NCI-H524 treated with DMSO at 0.1 percent for 48 hours (cell line): ENCODE measurements around the gene PXYLP1.

Source experiments
- DNase-seq: peaks from one replicate; lab custom pipeline; 2025; lab: John Stamatoyannopoulos, UW

The PXYLP1 gene

DNA sequence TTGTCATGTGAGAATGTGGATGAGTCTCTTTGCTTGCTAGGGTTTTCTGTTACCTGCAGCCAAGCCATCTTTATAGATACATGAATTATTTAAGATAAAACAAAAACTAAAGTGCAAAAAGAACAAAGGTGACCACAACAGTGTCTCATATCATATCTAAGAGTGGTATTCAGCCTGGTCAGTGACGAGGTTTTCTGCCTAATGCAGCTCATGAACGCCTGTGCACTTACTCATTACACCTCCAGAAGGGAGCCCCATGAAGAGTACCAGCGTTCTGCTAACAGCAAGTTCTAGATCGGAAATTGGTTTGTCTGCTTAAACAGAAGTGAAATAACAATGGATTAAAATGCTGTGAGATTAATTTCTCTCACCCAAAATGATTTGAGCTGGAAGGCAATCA, 19.2 kb downstream of the PXYLP1 start:
- DNase-seq: no peak

- no peak for DNase-seq
These were observed 21.7 kb downstream of the PXYLP1 start for GRCh38 chr3:141253326-141253725.

DNA sequence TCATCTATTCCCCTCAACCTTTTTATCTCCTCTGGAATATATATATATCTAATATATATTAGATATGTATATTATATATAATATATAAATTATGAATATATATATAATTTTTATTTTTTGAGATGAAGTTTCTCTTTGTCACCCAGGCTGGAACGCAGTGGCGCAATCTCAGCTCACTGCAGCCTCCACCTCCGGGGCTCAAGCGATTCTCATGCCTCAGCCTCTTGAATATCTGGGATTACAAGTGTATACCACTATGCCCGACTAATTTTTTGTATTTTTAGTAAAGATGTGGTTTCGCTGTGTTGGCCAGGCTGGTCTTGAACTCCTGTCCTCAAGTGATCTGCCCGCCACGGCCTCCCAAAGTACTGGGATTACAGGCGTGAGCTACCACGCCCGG, 22.2 kb downstream of the PXYLP1 start:
- no peak for DNase-seq

GRCh38 chr3:141255137-141255845, 23.7 kb downstream of the PXYLP1 start:
- DNase-seq: no peak

GRCh38 chr3:141255846-141256261, 24.2 kb downstream of the PXYLP1 start:
- DNase-seq: no peak

DNA sequence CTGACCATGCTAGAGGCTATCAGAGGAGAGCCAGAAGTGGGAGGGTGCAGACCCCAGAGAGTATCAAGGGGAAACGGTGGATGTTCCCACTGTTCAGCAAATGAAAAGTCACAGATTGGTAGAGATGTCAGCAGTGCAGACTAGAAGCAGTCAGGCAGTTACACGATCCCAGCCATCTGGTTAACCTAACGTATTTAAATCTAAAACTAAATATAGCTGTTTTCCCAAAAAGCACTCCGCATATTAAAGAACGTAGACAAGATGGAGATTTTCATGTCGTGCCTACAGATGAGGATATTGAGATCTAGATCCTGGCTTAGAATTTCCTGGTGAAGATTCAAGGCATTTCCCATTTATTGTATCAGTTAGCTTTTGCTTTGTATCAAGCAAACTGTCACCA, 25.2 kb downstream of the PXYLP1 start:
- no peak for DNase-seq

- no peak for DNase-seq
These were observed 26.3 kb downstream of the PXYLP1 start for GRCh38 chr3:141257961-141258360.

DNA sequence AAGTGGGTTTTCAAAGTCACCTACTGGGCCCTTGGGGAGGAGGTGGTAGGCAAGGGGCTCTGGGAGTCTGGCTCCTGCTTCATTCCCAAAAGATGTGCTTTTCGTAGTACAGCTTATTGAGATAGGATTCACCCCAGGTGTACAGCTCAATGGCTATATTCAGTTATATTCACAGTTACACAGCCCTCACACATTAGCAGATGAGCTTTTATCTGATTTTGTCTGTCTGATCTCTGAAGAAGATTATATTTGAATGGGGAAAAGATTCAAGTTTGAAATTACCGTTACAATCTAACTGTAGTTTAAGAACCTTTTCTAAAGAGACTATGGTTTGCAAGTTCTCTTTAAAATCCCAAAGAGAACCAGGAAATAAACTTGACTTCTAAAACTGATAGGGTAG, 27.3 kb downstream of the PXYLP1 start:
- DNase-seq: no peak

DNA sequence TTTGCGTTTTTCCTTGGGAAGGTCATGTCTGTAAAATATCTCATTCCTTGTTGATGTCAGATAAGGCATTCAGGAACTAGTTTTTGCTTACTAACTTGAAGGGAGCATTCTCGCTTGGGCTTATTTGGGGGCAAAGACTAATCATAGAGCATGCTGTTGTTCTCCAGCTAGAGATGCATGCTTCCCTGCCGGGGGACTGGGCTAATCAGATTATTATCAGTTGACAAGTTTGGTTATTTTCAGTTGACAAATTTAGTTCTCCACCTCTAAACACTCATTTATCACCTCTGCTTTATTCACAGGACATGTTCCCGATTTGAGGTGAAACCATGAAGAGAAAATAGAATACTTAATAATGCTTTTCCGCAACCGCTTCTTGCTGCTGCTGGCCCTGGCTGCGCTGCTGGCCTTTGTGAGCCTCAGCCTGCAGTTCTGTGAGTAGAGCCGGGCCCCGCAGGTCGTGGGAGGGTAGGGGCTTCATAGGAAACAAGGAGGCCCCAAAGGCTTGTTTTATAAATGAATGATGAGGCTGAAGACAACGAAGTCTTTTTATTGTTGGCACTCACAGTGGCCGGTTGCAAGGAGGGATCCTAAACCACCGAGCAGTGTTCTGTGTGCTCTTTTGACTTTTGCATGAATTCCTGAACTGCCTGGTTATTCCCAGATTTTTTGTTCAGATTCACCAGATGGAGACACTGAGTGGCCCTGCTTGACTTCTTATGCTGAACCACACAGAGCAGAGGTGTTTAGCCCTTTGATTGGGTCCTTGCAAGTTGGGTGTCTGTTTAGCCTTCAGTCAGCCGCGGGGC, 28.4 kb downstream of the PXYLP1 start:
- DNase-seq: no peak

GRCh38 chr3:141260630-141260927, 29.0 kb downstream of the PXYLP1 start:
- no peak for DNase-seq

- DNase-seq: no peak
These were observed 30.1 kb downstream of the PXYLP1 start for GRCh38 chr3:141261472-141262307.

DNA sequence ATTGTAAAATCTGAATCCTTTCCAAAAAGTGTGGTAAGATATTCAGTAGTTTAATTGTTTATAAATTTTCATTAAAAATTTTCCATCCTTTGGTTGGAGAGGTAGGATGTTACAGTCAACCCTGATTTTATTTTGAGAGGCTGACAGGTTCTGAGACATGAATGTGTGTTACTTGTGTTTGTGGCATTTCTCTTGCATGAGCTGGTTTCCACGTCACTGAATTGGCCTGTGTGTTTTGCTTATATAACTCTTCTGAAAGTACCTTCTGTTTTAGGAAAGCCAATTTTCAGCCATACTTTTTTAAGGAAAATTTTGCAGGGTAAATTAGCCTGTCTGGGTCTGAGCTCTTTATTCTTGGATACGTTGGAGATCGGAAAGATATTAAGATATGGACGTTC, 30.7 kb downstream of the PXYLP1 start:
- no peak for DNase-seq

DNA sequence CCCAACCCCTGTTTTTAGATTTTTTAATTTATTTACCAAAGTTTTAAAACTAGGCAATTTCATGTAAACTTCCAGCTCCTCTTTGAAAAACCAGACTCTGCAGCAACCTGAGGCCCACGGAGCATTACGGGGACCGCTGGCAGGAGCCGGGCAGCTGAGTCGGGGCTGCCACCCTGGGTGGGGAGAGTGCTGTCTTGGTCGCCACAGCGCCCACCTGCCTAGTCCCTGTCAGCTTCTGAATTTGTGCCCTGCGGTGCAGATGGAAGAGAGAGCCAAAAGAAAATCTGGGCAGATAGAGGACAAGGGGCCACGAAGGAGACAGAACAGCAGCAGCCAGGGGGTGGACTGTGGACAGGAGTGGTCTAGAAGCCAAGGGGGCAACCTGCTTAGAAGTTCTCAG, 34.6 kb downstream of the PXYLP1 start:
- DNase-seq: no peak

DNA sequence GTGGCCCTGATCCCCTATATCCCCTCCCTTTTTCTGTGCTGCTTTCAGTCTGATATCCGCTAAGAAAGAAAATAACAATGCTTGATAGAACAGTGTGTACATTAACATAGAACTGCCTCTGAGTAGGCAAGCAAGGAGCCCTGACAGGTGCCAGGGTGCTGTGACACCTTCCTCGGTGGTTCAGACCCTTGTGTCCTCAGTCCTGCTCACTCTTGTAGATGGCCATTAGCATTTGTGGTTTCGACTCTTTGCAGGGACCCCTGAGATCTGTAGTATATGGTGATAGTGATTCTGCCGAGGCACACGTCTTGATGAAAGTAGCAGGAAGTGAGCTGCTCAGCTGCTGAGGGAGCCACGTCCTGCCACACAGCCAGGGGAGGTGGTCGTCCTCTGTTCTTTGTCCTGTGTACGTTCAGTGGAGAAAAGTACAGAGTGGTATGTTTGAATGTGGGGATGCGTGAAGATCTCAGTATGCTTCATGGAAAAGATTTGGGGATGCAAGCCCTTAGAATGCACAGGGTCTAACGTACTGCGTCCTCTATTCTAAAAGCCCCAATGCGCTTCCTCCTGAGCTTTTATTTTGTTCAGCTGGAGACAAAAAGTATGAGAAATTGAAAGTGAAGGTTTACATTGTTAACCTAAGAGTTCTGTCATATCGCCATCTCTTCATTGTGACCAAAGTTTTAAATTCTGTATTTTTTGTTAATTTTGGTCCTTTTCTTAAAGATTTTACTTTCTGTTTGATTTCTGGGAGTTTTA, 35.4 kb downstream of the PXYLP1 start:
- DNase-seq: no peak

DNA sequence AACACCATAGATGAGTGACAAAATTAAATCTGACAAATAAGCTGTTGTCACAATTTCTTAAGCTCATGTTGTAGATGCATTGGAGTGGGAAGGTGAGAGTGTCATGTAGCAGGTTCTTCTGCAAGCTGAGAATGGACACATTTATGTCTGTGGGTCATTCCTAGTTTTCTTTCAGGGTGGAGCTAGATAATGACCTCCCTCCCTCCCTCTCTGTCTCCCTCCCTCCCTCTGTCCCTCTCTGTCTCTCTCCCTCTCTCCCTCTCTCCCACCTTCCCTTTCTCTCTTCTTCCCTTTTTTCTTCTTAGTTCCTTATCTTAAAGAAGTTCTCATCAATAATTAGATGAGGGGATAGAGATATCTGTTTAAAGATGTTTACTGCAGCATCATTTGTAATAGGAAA, 36.0 kb downstream of the PXYLP1 start:
- no peak for DNase-seq

GRCh38 chr3:141268306-141268705, 36.7 kb downstream of the PXYLP1 start:
- DNase-seq: no peak

DNA sequence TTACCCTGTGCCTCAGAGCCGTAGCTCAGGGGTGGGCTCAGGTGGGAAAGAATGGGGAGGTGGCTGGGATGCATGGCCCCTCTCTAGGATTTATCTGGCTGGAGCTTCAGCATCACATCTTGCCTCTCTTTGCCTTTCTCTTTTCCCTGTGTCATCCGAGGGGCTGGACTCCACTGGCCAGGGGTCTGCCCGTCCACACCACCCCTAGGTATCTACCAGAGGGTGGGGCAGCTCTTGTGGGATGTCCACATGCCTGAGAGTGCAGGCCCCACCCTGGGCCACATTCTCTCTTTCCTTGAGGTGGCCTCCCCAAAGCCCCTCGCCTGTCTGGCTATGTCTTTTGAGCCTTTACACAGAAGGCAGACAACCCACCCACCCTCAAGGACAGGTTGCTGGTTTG, 37.2 kb downstream of the PXYLP1 start:
- DNase-seq: no peak

DNA sequence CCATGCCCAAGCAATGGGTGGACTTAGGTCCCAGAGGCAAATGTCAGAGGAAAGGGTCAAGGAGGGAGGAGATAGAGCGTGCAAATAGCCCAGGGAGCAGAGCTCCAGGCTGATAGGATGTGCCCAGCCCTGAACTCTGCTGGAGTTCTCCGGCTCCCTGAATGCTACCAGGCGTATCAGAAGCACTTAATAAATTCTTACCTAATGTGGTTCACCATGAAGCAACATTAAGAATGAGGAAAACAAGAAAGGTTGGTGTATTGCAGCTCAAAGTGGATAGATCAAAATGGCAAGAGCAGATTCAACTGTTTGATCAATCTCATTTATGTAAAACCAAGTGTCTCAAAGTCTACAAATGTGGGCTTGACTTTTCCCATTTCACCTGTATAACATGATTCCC, 38.3 kb downstream of the PXYLP1 start:
- DNase-seq: no peak

DNA sequence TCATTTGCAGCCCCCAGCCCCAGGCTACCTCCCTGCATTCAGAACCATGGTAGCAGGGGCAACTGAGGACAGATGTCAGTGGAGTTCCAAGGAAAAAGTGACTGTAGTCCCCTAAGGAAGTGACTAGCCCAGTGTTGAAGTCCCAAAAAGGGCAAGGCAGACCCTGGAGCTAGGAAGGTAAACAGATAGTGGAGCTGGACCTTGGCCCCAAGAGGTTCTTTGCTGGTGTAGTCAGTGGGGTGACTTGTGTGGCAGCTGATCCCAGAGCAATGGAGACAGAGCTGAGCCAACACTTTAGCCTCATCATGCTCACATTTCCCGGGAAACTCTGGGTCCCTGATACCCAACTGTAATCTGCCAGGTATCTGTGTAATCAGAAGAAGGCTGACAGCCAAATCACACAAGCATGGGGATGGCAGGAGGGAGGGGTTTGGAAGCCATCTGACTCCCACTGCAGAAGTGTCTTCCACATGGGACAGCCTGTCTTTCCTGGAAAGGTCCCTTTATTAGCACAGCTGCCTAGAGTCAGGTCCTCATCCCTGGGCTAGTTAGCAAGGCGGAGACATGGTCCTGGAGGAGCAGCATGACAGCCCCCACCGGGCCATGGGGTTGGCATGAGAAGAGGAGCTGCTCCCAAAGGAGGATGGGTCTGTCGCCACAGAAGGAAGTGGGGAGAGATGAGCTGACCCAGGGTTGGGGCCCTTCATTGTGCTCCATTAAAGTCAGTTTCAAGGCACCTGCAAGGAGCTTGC, 39.8 kb downstream of the PXYLP1 start:
- no peak for DNase-seq

DNA sequence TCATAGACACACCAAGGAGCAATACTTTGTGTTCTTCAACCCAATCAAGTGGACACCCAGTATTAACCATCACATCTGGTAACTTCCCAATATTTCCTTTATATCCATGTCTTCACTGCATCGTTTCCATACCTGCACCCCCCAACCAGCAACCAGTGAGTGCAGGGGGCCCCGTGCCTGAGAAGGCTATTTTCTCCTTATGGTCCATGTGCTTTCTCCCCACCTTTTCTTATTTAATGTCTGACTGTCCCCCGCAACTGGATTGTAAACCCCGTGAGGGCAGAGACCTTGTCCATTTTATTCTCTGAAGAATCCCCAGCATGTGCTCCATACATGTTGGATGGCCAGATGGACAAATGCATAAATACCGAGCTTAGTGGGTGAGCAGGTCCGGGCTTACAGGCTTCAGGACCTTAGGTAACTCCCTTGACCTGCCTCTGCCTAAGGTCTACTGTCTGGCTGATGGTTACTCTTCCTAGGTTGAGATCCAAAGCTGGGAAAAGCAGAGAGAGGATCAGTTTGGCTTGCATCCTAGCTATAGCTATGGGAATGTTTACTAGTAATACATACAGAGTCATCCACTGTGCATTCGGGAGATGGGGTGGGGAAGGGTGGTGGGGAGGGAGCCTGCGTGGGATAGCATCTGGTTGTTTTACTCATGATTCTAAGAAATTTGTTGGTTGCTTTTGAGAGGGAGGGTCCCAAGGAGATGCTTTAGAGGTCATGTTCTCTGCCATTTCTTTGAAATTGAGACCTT, 41.5 kb downstream of the PXYLP1 start:
- DNase-seq: no peak
